Measurements from ENCODE around the gene PRR11. TPM values are rescaled to one million over a fixed set of nuclear protein-coding genes. Genes with fewer than 3 reads are reported as not detected.

PRR11 gene
- polyA plus RNA-seq (2012; ENCODE audit: low read depth, missing spikeins) = 30.5 TPM

- DNase-seq (ENCODE audit: insufficient read length, low spot score) (peak; percentile 53), FAIRE-seq (peak; percentile 5)
- TF ChIP-seq SPI1 (IDR thresholded peaks at IDR 0.05; ENCODE audit: low read depth, low read length) (no peak), TAF1 (IDR thresholded peaks at IDR 0.05; ENCODE audit: low read depth, low read length) (peak; percentile 32; the same call in 1 of the 2 replicates)
These were observed at the start of gene PRR11 for GRCh38 chr17:59155439-59156177. Gene PRR11, plus strand, starts transcription at chr17:59155746. Its CDS starts 14,007 bp downstream, at chr17:59169753.

- peak; percentile 33 for FAIRE-seq
These were observed 49.6 kb upstream of the PRR11 start for GRCh38 chr17:59105852-59106462.

DNA sequence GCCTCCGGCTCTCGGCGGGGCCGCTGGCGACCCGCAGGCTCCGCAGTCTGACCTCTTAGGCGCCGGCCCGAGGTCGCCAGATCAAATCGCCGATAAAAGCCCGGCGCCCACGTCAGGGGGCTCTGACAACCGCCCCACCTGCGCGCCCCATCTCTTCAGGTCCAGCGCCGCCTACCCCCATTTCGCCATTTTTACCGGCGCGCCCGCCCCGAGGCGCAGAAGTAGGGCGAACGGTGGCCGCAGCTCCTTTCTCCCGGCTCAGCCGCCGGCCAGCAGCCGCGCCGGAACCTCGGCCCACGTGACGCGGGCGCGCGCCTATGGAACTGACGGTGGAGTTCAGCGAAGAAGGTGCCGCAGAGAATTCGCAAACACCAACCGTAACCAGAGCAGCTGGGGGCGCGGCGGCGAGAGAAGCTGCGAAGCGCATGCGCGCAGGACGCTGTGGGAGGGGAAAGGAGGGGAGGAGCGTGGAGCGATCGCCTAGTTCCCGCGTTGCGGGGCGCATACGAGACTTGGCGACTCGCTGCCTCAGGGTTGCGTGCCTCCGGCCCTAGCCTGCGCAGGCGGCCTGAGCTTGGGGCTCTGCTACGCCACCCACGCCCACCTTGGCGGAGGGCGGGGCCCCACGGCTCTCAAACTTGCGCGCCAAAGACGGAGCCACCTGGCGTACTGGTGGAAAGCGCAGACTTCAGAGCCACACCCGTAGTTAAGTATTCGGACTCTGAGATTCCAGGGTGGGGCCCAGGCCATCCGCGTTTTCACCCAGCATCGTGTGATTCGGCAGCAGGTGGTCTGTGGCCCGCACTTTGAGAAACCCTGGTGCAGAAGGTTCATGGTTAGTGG is 48.9 kb upstream of the PRR11 start, which contains the start of gene TRIM37:
Gene TRIM37 (minus strand): TSS at position 418 of the 843 bp plus-strand sequence. CDS start 419 bp downstream, outside the sequence.
- DNase-seq (ENCODE audit: insufficient read length, low spot score) = peak; percentile 93
- FAIRE-seq = peak; percentile 100
- TF ChIP-seq PAX5 (IDR thresholded peaks at IDR 0.05; ENCODE audit: insufficient read depth, low read length, severe bottlenecking) (peak; percentile 1), SPI1 (IDR thresholded peaks at IDR 0.05; ENCODE audit: low read depth, low read length) (no peak), POLR2A (IDR thresholded peaks at IDR 0.05; ENCODE audit: low read depth, low read length) (peak; percentile 66; the same call in 1 of the 2 replicates), TAF1 (IDR thresholded peaks at IDR 0.05; ENCODE audit: low read depth, low read length) (peak; percentile 55; the same call in 1 of the 2 replicates), POU2F2 (IDR thresholded peaks at IDR 0.05; ENCODE audit: low read depth, low read length) (peak; percentile 55; the same call in 1 of the 2 replicates), POLR2AphosphoS5 (IDR thresholded peaks at IDR 0.05; ENCODE audit: low read depth, low read length) (peak; percentile 53)

More at GRCh38 chr17:59105852-59106462, 49.6 kb upstream of the PRR11 start:
- peak; percentile 24 for DNase-seq (ENCODE audit: insufficient read length, low spot score)
- TF ChIP-seq POLR2AphosphoS5 (IDR thresholded peaks at IDR 0.05; ENCODE audit: low read depth, low read length) (no peak), PAX5 (IDR thresholded peaks at IDR 0.05; ENCODE audit: insufficient read depth, low read length, severe bottlenecking) (no peak), TAF1 (IDR thresholded peaks at IDR 0.05; ENCODE audit: low read depth, low read length) (no peak), POU2F2 (IDR thresholded peaks at IDR 0.05; ENCODE audit: low read depth, low read length) (no peak), POLR2A (IDR thresholded peaks at IDR 0.05; ENCODE audit: low read depth, low read length) (no peak), SPI1 (IDR thresholded peaks at IDR 0.05; ENCODE audit: low read depth, low read length) (no peak)

DNA sequence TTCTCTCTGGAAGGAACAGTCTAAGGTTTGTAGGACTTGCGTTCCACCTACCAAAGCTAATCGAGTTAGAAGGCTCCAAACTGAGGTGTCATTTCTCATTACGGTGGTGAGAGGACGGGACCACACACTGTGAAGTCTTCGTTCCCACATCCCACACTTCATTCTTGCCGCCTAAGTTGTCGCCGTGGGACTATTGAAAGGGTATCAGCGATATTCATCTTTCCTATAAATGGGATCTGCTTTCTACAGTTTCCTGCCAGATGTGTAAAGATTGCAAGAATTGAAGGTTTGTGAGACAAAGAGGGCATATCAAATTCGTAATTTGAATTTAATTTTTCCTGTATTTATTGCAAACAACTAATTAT is 48.3 kb upstream of the PRR11 start:
- DNase-seq (ENCODE audit: insufficient read length, low spot score) (no peak), FAIRE-seq (no peak)
- TF ChIP-seq POLR2A (IDR thresholded peaks at IDR 0.05; ENCODE audit: low read depth, low read length) (peak; percentile 12; the same call in 1 of the 2 replicates), SPI1 (IDR thresholded peaks at IDR 0.05; ENCODE audit: low read depth, low read length) (no peak)

DNA sequence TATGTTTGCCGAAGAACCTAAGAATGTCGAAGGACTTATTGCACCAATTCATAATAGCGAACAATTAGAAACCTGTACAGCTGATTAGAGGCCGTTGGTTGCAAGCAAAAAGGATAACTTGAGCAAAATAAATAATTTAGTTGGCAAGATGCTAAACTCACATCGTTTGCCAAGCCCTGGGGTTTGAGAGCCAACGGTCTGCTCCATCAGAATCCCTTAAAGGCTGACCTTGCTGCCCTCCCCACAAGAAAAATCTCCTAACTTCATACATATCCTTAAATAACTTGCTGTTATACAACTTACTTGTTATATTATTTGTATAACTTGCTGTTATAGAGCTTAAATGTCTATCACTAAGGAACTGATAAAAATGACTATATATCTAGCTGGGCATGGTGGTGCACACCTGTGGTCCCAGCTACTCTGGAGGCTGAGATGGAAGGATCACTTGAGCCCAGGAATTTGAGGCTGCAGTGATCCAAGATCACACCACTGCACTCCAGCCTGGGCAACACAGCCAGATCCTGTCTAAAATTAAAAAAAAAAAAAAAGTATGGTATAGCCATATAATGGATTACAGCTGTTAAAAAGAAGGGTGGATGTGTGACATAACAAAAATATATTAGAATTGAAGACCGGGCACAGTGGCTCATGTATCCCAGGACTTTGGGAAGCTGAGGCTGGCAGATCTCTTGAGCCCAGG is 47.0 kb upstream of the PRR11 start:
- no peak for FAIRE-seq
- TF ChIP-seq SPI1 (IDR thresholded peaks at IDR 0.05; ENCODE audit: low read depth, low read length) (no peak), POLR2A (IDR thresholded peaks at IDR 0.05; ENCODE audit: low read depth, low read length) (no peak), POU2F2 (IDR thresholded peaks at IDR 0.05; ENCODE audit: low read depth, low read length) (no peak), TAF1 (IDR thresholded peaks at IDR 0.05; ENCODE audit: low read depth, low read length) (no peak), POLR2AphosphoS5 (IDR thresholded peaks at IDR 0.05; ENCODE audit: low read depth, low read length) (no peak), PAX5 (IDR thresholded peaks at IDR 0.05; ENCODE audit: insufficient read depth, low read length, severe bottlenecking) (no peak)
- DNase-seq (ENCODE audit: insufficient read length, low spot score) = no peak

- TF ChIP-seq POU2F2 (IDR thresholded peaks at IDR 0.05; ENCODE audit: low read depth, low read length) (no peak), POLR2A (IDR thresholded peaks at IDR 0.05; ENCODE audit: low read depth, low read length) (no peak)
- FAIRE-seq = no peak
- no peak for DNase-seq (ENCODE audit: insufficient read length, low spot score)
These were observed 44.6 kb upstream of the PRR11 start for GRCh38 chr17:59110973-59111372.

DNA sequence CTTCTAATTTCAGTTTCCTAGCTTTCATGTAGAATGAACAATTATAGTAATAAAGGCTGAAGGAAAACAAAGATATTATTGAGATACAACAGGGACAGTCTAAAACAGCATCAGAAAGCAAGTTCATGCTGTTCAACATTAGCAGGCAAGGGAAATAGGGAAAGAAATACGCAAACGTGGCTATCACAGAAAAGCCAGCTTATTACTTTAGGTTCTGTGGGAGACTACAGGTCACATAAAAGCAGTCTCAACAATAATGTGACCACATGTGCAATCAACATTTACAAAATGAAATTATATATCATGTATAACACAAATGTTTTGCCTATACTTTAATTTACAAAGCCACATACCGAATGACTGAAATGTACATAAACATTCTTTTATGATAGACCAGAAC is 44.0 kb upstream of the PRR11 start:
- FAIRE-seq = no peak
- TF ChIP-seq SPI1 (IDR thresholded peaks at IDR 0.05; ENCODE audit: low read depth, low read length) (no peak), POU2F2 (IDR thresholded peaks at IDR 0.05; ENCODE audit: low read depth, low read length) (no peak), PAX5 (IDR thresholded peaks at IDR 0.05; ENCODE audit: insufficient read depth, low read length, severe bottlenecking) (no peak), POLR2A (IDR thresholded peaks at IDR 0.05; ENCODE audit: low read depth, low read length) (no peak)
- no peak for DNase-seq (ENCODE audit: insufficient read length, low spot score)

DNA sequence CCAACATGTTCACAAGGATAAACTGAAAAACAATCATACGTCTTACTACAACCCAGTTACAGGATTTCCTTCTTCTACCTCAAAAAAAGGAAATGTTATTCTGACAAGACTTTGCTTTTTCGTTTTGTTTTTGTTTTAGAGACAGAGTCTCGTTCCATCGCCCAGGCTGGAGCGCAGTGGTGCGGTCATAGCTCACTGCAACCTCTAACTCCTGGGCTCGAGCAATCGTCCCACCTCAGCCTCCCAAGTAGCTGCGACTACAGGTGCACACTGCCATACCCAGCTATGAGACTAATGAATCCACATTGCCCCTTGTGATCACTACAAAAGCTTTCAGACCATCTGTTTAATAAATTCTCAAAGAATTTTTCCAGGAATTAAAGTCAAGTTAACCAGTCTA is 40.1 kb upstream of the PRR11 start:
- no peak for FAIRE-seq
- TF ChIP-seq PAX5 (IDR thresholded peaks at IDR 0.05; ENCODE audit: insufficient read depth, low read length, severe bottlenecking) (no peak), POU2F2 (IDR thresholded peaks at IDR 0.05; ENCODE audit: low read depth, low read length) (no peak), POLR2A (IDR thresholded peaks at IDR 0.05; ENCODE audit: low read depth, low read length) (no peak), POLR2AphosphoS5 (IDR thresholded peaks at IDR 0.05; ENCODE audit: low read depth, low read length) (no peak), SPI1 (IDR thresholded peaks at IDR 0.05; ENCODE audit: low read depth, low read length) (no peak), TAF1 (IDR thresholded peaks at IDR 0.05; ENCODE audit: low read depth, low read length) (no peak)
- no peak for DNase-seq (ENCODE audit: insufficient read length, low spot score)

GRCh38 chr17:59121901-59122480 is 33.6 kb upstream of the PRR11 start:
- FAIRE-seq (no peak), DNase-seq (ENCODE audit: insufficient read length, low spot score) (no peak)
- no peak for TF ChIP-seq POLR2A (IDR thresholded peaks at IDR 0.05; ENCODE audit: low read depth, low read length)
- TF ChIP-seq SPI1 (IDR thresholded peaks at IDR 0.05; ENCODE audit: low read depth, low read length) = no peak

Data from GM12891 (cell line).